Measurements from ENCODE around the gene GRID2. TPM values are rescaled to one million over a fixed set of nuclear protein-coding genes. Genes with fewer than 3 reads are reported as not detected.

The GRID2 gene
- total and polyA plus RNA-seq, 9 of the 15 experiments (the other 6 are each of a cell fraction or from before 2014, with no cell fraction given) = 0.04 TPM; not detected in 7

GRCh38 chr4:93243262-93243661, 939.5 kb downstream of the GRID2 start:
- no peaks in the 10 kb centered on the region for H3K9me1 ChIP-seq (ENCODE audit: control insufficient read depth, insufficient read depth, low read length)
- in situ Hi-C loops (cut with MboI) = no loop called here
- ATAC-seq (no peak), FAIRE-seq (no peak), DNase-seq (ENCODE audit: extremely low read depth in 1 of 4, low spot score in 3 of 4) (no peak)
- ChIA-PET CTCF (ENCODE audit: low intra/inter-chr PET ratio) (no interaction called here), POLR2A (no interaction called here)
- WGBS (ENCODE audit: insufficient coverage, low coverage, missing lambda C conversion rate) = 5% methylated on average over 2 of the region's 2 CpGs
- H3K27me3 ChIP-seq (ENCODE audit: control insufficient read depth in 2 of 2, insufficient read depth in 2 of 2, low read length in 2 of 2) = no peaks in the 10 kb centered on the region
- H2AFZ ChIP-seq (ENCODE audit: low read depth, low read length) = no peak overlapping the region
- H3K4me2 ChIP-seq (ENCODE audit: insufficient read depth, low read length) = no peak overlapping the region
- BruUV-seq (replicated peaks) = no TSS peak
- no peak overlapping the region for H3K9ac ChIP-seq (ENCODE audit: insufficient read depth in 1 of 2, low read depth in 2 of 2, low read length in 2 of 2)
- no peaks in the 10 kb centered on the region for H3K36me3 ChIP-seq (ENCODE audit: control insufficient read depth, insufficient read depth, low read length)
- H3K4me3 ChIP-seq = no peak overlapping the region
- no peaks in the 10 kb centered on the region for H3K79me2 ChIP-seq (ENCODE audit: control insufficient read depth, insufficient read depth, low read length)
- H3K9me3 ChIP-seq (replicated peaks; ENCODE audit: control insufficient read depth, insufficient read depth, low read depth, low read length) = no peaks in the 10 kb centered on the region; the same call in 1 of the 2 replicates
- H4K20me1 ChIP-seq (replicated peaks; ENCODE audit: control insufficient read depth, insufficient read depth, low read length) = no peaks in the 10 kb centered on the region
- no peak overlapping the region for H3K27ac ChIP-seq (ENCODE audit: extremely low read depth, low read depth, low read length)
- H3K4me1 ChIP-seq (replicated peaks in 1 of 2; ENCODE audit: control insufficient read depth in 2 of 2, insufficient read depth in 2 of 2, low read length in 2 of 2) = no peaks in the 10 kb centered on the region
- intact Hi-C loops (cut with micrococcal nuclease) = no loop called here
- TF ChIP-seq, protein P1, sequence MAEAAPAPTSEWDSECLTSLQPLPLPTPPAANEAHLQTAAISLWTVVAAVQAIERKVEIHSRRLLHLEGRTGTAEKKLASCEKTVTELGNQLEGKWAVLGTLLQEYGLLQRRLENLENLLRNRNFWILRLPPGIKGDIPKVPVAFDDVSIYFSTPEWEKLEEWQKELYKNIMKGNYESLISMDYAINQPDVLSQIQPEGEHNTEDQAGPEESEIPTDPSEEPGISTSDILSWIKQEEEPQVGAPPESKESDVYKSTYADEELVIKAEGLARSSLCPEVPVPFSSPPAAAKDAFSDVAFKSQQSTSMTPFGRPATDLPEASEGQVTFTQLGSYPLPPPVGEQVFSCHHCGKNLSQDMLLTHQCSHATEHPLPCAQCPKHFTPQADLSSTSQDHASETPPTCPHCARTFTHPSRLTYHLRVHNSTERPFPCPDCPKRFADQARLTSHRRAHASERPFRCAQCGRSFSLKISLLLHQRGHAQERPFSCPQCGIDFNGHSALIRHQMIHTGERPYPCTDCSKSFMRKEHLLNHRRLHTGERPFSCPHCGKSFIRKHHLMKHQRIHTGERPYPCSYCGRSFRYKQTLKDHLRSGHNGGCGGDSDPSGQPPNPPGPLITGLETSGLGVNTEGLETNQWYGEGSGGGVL (CRISPR knock-in tag; IDR thresholded peaks at IDR 0.05) = no peak
- TF ChIP-seq CTCF (IDR thresholded peaks at IDR 0.05 in 2 of 3, conservative IDR thresholded peaks at IDR 0.05 in 1 of 3; ENCODE audit: insufficient read depth in 2 of 3, low read depth in 1 of 3, low read length in 3 of 3) = no peak
- TF ChIP-seq ARHGAP35 (IDR thresholded peaks at IDR 0.05; ENCODE audit: partially characterized antibody) = no peak
- no peak for TF ChIP-seq ATF7 (IDR thresholded peaks at IDR 0.05)
- TF ChIP-seq ZNF699 (CRISPR knock-in tag; IDR thresholded peaks at IDR 0.05; ENCODE audit: insufficient replicate concordance) = no peak
- no peak for TF ChIP-seq GTF3C2 (IDR thresholded peaks at IDR 0.05; ENCODE audit: borderline replicate concordance, extremely low read depth, insufficient read length)
- no peak for TF ChIP-seq MYC (IDR thresholded peaks at IDR 0.05; ENCODE audit: low read depth, low read length)
- no peak for TF ChIP-seq MYC (CRISPR knock-in tag; IDR thresholded peaks at IDR 0.05; ENCODE audit: borderline replicate concordance, low read depth)
- TF ChIP-seq SP1 (CRISPR knock-in tag; IDR thresholded peaks at IDR 0.05) = no peak
- no peak for TF ChIP-seq ZNF41 (CRISPR knock-in tag; conservative IDR thresholded peaks at IDR 0.05)
